Liver (tissue), 9 donors: ENCODE results near the gene CCM2. TPM values are rescaled to one million over a fixed set of nuclear protein-coding genes. Genes with fewer than 3 reads are reported as not detected.

Source experiments
- DNase-seq: peaks from one replicate; pipeline ENCODE4 v3.0.0-alpha.2; 2017; ENCODE audit warnings: low spot score
- H3K27ac ChIP-seq, 2 donors: one replicate each; pipeline ENCODE4 v1.7.0; 2013; ENCODE audit warnings: inconsistent platforms in 2 of 2, low read length in 2 of 2, control low read depth in 1 of 2, low read depth in 1 of 2, mild to moderate bottlenecking in 1 of 2
- H3K27me3 ChIP-seq, 4 donors: one replicate each; pipeline versions ENCODE4 v1.6.1 to v1.7.0; 2013; ENCODE audit warnings: low read length in 3 of 4, inconsistent platforms in 1 of 4, mild to moderate bottlenecking in 1 of 4, moderate library complexity in 1 of 4; ENCODE audit not compliant: control insufficient read depth in 4 of 4, insufficient read depth in 4 of 4
- H3K36me3 ChIP-seq, 4 donors: one replicate each; pipeline versions ENCODE4 v1.6.1 to v1.7.0; 2013; ENCODE audit warnings: low read length in 3 of 4, mild to moderate bottlenecking in 3 of 4, low read depth in 1 of 4, moderate library complexity in 1 of 4; ENCODE audit not compliant: control insufficient read depth in 4 of 4, insufficient read depth in 3 of 4
- H3K4me1 ChIP-seq, 4 donors: one replicate each; pipeline versions ENCODE4 v1.6.1 to v1.7.0; 2013; ENCODE audit warnings: low read length in 3 of 4, mild to moderate bottlenecking in 3 of 4, moderate library complexity in 1 of 4; ENCODE audit not compliant: control insufficient read depth in 4 of 4, insufficient read depth in 4 of 4
- H3K4me3 ChIP-seq, 3 donors: one replicate each; pipeline versions ENCODE4 v1.6.1 to v1.7.0; 2013; ENCODE audit warnings: low read length in 3 of 3, control low read depth in 1 of 3, low read depth in 1 of 3, mild to moderate bottlenecking in 1 of 3
- H3K9ac ChIP-seq, 2 donors: one replicate each; pipeline ENCODE4 v1.7.0; 2013; ENCODE audit warnings: low read length in 2 of 2, mild to moderate bottlenecking in 2 of 2, moderate library complexity in 2 of 2, control low read depth in 1 of 2, low read depth in 1 of 2
- H3K9me3 ChIP-seq, 4 donors: one replicate each; pipeline versions ENCODE4 v1.6.1 to v1.7.0; 2013; ENCODE audit warnings: low read length in 3 of 4; ENCODE audit not compliant: control insufficient read depth in 4 of 4
- EGR1 ChIP-seq, 2 donors: IDR thresholded peaks; 2 replicates each; pipeline ENCODE4 v1.6.1; 2016 to 2018; ENCODE audit warnings: antibody characterized with exemption in 2 of 2, low read depth in 2 of 2
- FOXA2 ChIP-seq: IDR thresholded peaks from 2 replicates; pipeline ENCODE4 v1.6.1; 2016; ENCODE audit warnings: antibody characterized with exemption
- HNF4A ChIP-seq, 2 donors: conservative IDR thresholded peaks; 2 replicates each; pipeline ENCODE4 v1.6.1; 2016; ENCODE audit warnings: antibody characterized with exemption in 2 of 2, mild to moderate bottlenecking in 2 of 2
- HNF4G ChIP-seq: IDR thresholded peaks from 2 replicates; pipeline ENCODE4 v1.6.1; 2016; ENCODE audit warnings: antibody characterized with exemption
- JUND ChIP-seq, 2 donors: IDR thresholded peaks; 2 replicates each; pipeline ENCODE4 v1.6.1; 2016; ENCODE audit warnings: antibody characterized with exemption in 2 of 2
- NR2F2 ChIP-seq: IDR thresholded peaks from 2 replicates; pipeline ENCODE4 v1.6.1; 2016; ENCODE audit warnings: antibody characterized with exemption
- RAD21 ChIP-seq, 2 donors: IDR thresholded peaks; 2 replicates each; pipeline ENCODE4 v1.6.1; 2016; ENCODE audit warnings: antibody characterized with exemption in 2 of 2, mild to moderate bottlenecking in 2 of 2
- SP1 ChIP-seq: IDR thresholded peaks from 2 replicates; pipeline ENCODE4 v1.6.1; 2018; ENCODE audit warnings: antibody characterized with exemption, mild to moderate bottlenecking
- TAF1 ChIP-seq: conservative IDR thresholded peaks from 2 replicates; pipeline ENCODE4 v1.6.1; 2016; ENCODE audit warnings: antibody characterized with exemption, mild to moderate bottlenecking
- YY1 ChIP-seq: IDR thresholded peaks from 2 replicates; pipeline ENCODE4 v1.6.1; 2016; ENCODE audit warnings: antibody characterized with exemption, mild to moderate bottlenecking
- WGBS: extraction: QIAGEN DNeasy Blood & Tissue Kit; methylation state at CpG from one replicate; pipeline ENCODE4 v1.1.7; 2013; 5-methylcytosine and 5-hydroxymethylcytosine counted together
- polyA plus RNA-seq, 2 donors: library from polyadenylated mRNA; stranded (reverse) in 1 of 2; unstranded in 1 of 2; fragments of 200-250 nt in 1 of 2; fragments of >200 nt in 1 of 2; fragmentation: Nextera tagmentation in 1 of 2; extraction: Ambion mirVana in 1 of 2; gene quantifications; one replicate each; pipeline versions ENCODE4 v1.2.1 to v1.2.3, GENCODE V29; 2013 to 2015
- total RNA-seq, 2 donors: library from RNA; depleted of rRNA; stranded (reverse); fragments of >200 nt; gene quantifications; one replicate each; pipeline ENCODE4 v1.2.3, GENCODE V29; 2014
- TF ChIP-seq, protein P1 (sequence below): IDR thresholded peaks from 2 replicates; pipeline ENCODE4 v1.6.1; 2016; ENCODE audit warnings: antibody characterized with exemption
- TF ChIP-seq, protein P2 (sequence below): IDR thresholded peaks from 2 replicates; pipeline ENCODE4 v1.6.1; 2016; ENCODE audit warnings: antibody characterized with exemption
- TF ChIP-seq, protein P3 (sequence below): IDR thresholded peaks from 2 replicates; pipeline ENCODE4 v1.6.1; 2016; ENCODE audit warnings: antibody characterized with exemption, mild to moderate bottlenecking
- TF ChIP-seq, protein P4 (sequence below): IDR thresholded peaks from 2 replicates; pipeline ENCODE4 v1.6.1; 2016; ENCODE audit warnings: antibody characterized with exemption
- donor health status: healthy.
- donor health status: healthy.
- donor health status: healthy.
- donor health status: healthy.
- donor health status: healthy.

Gene CCM2
- total and polyA plus RNA-seq, 4 donors, result 26.3 to 65.0 (median 47.5) TPM

DNA sequence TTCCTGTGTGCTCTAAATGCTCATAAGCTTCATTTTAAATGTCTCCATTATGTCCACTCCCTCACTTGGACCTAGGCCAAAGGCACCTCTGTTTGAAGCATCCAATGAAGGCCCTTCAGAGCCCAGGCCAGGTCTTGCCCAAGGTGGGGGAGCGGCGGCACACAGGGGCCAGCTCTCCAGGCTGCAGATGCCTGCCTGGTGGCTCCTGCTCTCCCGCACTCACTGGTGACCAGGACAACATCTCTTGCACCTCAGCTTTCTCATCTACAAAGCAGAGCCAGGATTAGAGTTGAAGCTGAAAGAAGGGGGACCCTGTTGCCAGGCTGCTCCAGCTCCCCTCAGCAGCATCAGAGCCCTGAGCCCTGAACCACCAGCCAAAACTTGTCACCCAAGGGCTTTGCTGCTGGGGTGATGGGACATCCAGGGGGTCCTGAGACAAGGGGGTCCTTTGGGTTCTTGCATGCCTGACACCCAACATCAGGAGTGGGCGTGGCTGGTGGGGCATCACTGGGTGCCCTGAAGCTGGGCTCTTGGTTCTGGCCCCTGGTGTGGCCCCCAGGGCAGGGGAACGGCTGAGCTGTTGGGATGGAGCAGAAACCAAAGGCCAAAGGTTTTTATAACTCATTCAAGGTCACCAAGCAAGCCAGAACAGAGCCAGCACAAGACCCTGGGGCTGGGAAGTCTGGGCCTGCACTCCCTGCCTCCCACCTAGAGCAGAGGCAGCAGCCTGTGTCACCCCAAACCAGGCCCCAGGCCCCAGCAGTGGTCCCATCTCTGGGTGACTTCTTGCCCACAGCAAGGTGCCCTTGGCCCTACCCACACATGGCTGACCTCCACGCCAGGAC, 87.5 kb downstream of the CCM2 start (continued):
- TF ChIP-seq FOXA2 (no peak), RAD21 (IDR thresholded peaks at IDR 0.05) (no peak), EGR1 (IDR thresholded peaks at IDR 0.05; ENCODE audit: low read depth in 2 of 2) (no peak)

DNA sequence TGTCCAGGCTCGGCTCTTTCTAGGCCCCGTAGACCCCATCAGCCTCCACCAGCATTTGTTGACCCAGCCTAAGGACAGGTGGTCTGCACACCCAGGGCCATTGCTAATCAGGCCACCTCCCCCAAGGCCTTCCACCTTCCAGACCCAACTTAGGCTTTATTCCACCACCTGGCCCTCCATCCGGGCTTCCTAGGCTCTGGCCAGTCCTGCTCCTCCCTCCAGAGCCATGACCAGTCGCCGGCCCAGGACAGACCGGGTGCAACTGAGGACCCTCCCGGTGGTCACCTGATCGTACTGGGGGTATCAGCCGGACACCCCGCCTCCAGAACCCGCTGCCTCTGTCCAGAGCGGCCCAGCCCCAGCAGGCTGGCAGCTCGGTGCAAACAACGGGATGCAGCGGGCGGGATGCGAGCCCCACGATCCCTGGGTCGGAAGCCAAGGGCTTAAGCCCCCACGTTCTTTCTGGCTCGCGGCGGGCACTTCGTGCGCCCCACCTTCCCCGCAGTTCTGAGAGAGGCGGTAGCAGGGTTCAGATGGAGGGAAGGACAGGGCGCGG, 88.2 kb downstream of the CCM2 start:
- DNase-seq, result no peak
- 49% methylated on average over 29 of the region's 29 CpGs for WGBS

DNA sequence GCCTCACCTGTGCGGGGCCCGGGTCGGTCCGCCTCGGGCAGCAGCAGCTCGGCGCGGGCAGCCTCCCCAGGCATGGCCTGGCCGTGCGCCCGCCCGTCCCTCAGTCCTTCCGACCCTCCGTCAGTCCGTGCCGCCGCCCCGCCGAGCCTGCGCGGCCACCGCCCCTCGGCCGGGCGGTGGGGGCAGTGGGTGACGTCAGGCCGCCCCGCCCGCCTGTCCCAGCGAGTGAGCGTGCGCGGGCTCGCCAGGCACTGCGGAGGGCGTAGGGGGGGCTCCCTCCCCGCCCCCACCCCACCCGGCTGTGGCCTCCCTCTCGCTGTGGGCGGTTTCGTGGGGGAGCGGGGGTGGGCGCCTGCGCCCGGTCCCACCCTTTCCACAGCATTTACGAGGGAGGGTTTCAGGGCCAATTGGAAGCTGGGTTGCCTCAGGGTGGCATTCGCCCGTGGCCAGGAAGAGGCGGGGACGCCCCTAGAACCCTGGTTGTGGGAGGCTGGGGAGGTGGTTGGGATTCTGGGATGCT, 88.9 kb downstream of the CCM2 start, which contains the start of gene NACAD:
NACAD (minus strand) TSS at position 149 of the 520 bp plus-strand sequence; CDS start at position 74, 75 bp downstream.
- Histone ChIP-seq H3K9me3 (no peaks in the 10 kb centered on the region), H3K27me3 (peaks cover 0 to 3% (median 0%) of the 10 kb centered on the region in 4 donors), H3K9ac (no peak within 1 kb of the TSS), H3K36me3 (no peaks in the 10 kb centered on the region), H3K4me3 (peak within 1 kb of the TSS in 1 of 3 donors; percentile 44), H3K27ac (no peak within 1 kb of the TSS), H3K4me1 (peaks cover 0 to 3% (median 0%) of the 10 kb centered on the region in 4 donors)
- WGBS, result 4% methylated on average over 50 of the region's 50 CpGs
- no peak for DNase-seq
- TF ChIP-seq SP1, result no peak
- TF ChIP-seq TAF1, result no peak
- TF ChIP-seq, protein P1, sequence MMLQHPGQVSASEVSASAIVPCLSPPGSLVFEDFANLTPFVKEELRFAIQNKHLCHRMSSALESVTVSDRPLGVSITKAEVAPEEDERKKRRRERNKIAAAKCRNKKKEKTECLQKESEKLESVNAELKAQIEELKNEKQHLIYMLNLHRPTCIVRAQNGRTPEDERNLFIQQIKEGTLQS, result no peak
- no peak for TF ChIP-seq RAD21 (IDR thresholded peaks at IDR 0.05)
- TF ChIP-seq, protein P2, sequence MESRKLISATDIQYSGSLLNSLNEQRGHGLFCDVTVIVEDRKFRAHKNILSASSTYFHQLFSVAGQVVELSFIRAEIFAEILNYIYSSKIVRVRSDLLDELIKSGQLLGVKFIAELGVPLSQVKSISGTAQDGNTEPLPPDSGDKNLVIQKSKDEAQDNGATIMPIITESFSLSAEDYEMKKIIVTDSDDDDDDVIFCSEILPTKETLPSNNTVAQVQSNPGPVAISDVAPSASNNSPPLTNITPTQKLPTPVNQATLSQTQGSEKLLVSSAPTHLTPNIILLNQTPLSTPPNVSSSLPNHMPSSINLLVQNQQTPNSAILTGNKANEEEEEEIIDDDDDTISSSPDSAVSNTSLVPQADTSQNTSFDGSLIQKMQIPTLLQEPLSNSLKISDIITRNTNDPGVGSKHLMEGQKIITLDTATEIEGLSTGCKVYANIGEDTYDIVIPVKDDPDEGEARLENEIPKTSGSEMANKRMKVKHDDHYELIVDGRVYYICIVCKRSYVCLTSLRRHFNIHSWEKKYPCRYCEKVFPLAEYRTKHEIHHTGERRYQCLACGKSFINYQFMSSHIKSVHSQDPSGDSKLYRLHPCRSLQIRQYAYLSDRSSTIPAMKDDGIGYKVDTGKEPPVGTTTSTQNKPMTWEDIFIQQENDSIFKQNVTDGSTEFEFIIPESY, result no peak
- TF ChIP-seq, protein P3, sequence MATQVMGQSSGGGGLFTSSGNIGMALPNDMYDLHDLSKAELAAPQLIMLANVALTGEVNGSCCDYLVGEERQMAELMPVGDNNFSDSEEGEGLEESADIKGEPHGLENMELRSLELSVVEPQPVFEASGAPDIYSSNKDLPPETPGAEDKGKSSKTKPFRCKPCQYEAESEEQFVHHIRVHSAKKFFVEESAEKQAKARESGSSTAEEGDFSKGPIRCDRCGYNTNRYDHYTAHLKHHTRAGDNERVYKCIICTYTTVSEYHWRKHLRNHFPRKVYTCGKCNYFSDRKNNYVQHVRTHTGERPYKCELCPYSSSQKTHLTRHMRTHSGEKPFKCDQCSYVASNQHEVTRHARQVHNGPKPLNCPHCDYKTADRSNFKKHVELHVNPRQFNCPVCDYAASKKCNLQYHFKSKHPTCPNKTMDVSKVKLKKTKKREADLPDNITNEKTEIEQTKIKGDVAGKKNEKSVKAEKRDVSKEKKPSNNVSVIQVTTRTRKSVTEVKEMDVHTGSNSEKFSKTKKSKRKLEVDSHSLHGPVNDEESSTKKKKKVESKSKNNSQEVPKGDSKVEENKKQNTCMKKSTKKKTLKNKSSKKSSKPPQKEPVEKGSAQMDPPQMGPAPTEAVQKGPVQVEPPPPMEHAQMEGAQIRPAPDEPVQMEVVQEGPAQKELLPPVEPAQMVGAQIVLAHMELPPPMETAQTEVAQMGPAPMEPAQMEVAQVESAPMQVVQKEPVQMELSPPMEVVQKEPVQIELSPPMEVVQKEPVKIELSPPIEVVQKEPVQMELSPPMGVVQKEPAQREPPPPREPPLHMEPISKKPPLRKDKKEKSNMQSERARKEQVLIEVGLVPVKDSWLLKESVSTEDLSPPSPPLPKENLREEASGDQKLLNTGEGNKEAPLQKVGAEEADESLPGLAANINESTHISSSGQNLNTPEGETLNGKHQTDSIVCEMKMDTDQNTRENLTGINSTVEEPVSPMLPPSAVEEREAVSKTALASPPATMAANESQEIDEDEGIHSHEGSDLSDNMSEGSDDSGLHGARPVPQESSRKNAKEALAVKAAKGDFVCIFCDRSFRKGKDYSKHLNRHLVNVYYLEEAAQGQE, result no peak
- no peak for TF ChIP-seq JUND (IDR thresholded peaks at IDR 0.05)
- TF ChIP-seq, protein P4, sequence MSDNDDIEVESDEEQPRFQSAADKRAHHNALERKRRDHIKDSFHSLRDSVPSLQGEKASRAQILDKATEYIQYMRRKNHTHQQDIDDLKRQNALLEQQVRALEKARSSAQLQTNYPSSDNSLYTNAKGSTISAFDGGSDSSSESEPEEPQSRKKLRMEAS, result no peak

More for the DNA sequence above, 88.2 kb downstream of the CCM2 start:
- Histone ChIP-seq H3K27me3 (peaks cover 0 to 3% (median 0%) of the 10 kb centered on the region in 4 donors), H3K36me3 (no peaks in the 10 kb centered on the region), H3K9me3 (no peaks in the 10 kb centered on the region), H3K4me3 (peak overlapping the region in 1 of 3 donors; percentile 44), H3K4me1 (peaks cover 0 to 3% (median 0%) of the 10 kb centered on the region in 4 donors), H3K9ac (no peak overlapping the region), H3K27ac (no peak overlapping the region)
- TF ChIP-seq HNF4A (conservative IDR thresholded peaks at IDR 0.05) (no peak), FOXA2 (no peak), NR2F2 (no peak), TAF1 (no peak), JUND (IDR thresholded peaks at IDR 0.05) (no peak), YY1 (no peak), HNF4G (no peak)
- TF ChIP-seq, protein P3, result no peak
- TF ChIP-seq, protein P4, result no peak
- TF ChIP-seq, protein P1, result no peak
